HuH-7.5 (cell line): ENCODE measurements around the gene CUL4B.
A peak's percentile ranks its signal among the peaks of the same experiment; 100 is the strongest.
"Not testable (repeated sequence)": the region's sequence is repeated elsewhere in the genome, so short reads cannot be mapped to it uniquely, and the experiment has no call there.

Experiments
- DNase-seq: peaks from one replicate; pipeline ENCODE4 v3.0.0; 2011; ENCODE audit warnings: low spot score

CUL4B gene

DNA sequence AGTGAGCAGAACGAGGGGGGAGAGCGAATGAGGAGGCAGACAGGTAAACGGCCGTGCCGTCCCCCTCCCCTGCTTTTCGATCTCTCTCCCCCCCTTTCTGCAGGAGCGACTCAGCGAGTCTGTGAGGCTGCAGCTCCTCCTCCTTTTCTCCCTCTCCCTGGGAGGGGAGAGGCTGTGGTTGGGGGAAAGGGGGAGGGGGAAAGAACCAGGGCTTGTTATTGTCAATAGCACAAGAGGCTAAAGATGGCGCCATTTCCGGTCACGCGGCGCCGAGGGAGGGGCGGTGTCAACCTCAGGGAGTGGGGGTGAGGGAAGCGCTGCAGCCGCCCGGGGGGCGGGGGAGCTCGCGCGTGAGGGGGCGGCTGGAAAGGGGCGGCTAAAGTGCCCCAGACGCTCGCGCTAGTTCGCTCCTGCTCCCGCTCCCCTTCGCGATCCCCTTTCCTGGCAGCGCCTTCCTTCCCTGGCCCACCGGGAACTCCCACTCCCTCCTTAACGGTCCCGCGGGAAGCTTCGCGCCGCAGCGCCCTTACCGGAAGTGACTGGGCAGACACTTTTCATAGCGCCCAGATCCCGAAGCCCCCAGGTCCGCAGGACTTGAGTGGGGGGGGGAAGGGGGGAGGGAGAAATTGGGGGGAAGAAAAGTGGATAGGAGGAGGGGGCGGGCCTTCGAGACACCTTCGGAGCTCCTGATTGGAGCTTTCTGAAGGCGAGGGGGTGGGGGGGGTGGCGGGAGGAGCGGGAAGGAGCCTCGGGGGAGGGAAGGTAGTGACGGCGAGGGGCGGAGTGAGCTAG is at the start of gene CUL4B:
Gene CUL4B, minus strand, starts transcription at position 121 of the 792 bp plus-strand sequence. CDS start 324 bp downstream, outside the sequence.
- DNase-seq, result peak; percentile 41

DNA sequence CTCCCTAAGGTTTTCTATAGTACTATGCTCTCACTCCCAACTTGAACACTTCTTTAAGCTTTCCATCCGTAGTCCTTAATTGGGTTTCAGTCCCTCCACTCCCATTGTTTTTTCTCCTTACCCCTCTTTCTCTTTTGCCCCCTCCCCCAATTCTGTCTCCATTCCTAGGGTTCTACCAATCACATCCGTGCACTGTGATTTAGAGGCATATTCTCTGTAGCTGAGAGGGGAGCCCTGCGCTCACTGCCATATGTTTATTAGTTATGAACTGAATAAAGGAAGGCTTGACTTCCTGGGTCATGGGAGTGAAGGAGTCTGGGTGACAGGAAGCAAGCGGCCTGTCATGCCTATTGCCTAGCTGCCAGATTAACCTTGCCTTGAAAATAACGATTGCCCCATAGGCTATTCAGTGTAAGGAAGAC is 43.6 kb upstream of the CUL4B start:
- peak; percentile 6 for DNase-seq

DNA sequence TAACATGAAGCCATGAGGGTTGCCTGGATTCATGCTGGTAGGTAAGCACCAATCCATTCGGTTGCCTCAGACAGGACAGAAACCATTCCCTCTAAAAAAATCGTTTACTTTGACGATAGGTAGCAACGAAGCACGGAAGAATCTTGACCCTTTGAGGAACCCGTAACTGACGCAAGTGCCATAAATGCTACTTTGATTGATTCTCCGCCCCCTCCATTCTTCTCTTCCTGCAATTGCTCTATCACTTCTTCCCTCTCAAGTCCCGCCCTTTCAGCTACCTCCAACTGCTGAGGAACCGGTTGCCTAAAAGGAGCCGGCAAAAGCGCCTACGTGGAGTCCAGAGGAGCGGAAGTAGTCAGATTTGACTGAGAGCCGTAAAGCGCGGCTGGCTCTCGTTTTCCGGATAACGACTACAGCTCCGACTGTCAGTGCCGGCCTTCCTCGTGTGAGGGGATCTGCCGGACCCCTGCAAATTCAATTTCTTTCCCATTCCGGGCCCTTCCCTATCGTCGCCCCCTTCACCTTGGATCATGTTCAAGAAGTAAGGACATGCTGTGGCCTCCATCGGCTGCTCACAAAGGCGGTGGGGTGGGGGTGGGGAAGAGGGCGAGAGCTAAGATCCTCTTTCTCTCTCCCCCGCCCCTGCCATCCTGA is 43.1 kb upstream of the CUL4B start, which contains the start of gene MCTS1:
Gene MCTS1, plus strand, starts transcription at position 395 of the 654 bp plus-strand sequence. Its CDS starts 136 bp downstream, at position 531.
- DNase-seq, result peak; percentile 28

DNA sequence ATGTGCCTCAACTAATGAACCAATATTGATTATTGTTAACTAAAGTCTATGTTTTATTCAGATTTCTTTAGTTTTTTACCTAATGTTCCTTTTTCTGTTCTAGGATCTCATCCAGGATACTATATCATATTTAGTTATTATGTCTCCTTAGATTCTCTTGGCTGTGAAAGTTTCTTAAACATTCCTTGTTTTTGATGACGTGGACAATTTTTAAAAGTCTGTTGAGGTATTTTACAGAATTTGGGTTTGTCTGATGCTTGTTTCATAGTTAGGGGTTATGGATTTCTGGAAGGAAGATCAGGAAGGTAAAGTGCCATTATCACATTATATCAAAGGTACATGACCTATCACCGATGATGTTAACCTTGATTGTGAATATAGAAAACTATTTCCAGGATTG is 24.9 kb upstream of the CUL4B start:
- DNase-seq, result no peak

DNA sequence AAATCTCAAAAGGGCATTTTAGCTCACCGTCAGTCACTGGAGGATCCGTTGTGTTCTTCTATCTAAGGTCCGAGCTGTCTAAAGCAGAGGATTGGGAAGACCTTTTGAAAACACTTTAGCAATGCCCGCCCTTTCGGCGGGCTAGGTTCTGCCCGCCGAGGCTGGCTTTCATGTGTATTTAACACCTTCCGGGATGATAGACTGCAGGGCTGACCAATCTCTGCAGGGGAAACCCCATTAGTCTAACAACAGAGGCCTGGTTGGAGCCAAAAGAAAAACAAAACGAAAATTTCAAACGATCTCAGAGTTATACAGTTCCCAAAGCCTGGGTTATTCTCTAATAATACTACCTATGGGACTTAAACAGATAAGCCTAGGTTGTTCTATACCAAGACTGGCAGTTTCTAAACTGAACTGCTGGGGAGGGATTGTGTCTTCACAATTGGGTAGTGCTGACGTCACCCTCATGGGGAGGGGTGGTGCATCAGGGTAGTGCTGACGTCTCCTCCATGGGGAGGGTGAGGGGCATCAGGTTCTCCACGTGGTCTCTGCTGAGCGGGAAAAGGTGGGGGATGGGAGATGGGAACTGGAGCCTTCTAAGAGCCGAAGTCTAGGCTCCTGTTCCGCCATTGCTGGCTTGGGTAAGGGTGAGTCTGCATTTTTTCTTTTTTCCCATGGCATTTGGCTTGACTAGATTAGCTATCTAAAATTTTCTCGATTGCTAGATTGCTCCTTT is 14.8 kb upstream of the CUL4B start:
- no peak for DNase-seq

DNA sequence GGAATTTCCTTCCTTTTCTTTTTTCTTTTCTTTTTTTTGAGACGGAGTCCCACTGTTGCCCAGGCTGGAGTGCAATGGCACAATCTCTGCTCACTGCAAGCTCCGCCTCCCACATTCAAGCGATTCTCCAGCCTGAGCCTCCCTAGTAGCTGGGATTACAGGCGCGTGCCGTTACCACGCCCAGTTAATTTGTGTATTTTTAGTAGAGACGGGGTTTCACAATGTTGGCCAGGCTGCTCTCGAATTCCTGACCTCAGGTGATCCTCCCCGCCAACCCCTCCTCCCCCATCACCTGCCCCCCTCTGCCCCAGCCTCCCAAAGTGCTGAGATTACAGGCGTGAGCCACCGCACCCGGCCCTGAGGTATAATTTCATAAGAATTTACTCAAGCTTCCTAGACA is 13.0 kb upstream of the CUL4B start:
- not testable (repeated sequence) for DNase-seq

DNA sequence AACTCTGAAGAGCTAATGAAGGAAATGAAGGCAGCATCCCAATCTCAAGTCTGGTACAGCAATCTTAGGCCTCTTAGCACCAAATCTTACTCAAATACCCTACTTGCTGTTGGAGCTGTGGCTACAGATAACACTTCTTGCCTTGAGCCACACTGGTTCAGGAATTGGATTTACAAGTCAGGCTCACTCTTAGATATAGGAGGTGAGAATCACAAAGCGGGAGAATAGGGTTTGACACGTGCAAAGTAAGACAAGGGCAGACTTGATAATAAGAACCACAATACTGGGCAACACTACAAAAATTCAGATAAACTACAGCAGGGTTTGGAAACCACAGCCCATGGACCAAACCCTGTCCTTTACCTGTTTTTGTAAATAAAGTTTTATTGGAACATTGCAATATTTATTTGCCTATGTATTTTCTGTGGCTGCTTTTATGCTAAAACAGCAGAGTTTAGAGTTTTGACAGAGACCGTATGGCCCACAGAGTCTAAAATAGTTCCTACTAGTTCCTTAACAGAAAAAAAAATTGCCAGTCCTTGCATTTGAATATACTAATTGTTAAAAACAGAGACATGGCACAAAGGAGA is 9.3 kb upstream of the CUL4B start:
- DNase-seq, result no peak

DNA sequence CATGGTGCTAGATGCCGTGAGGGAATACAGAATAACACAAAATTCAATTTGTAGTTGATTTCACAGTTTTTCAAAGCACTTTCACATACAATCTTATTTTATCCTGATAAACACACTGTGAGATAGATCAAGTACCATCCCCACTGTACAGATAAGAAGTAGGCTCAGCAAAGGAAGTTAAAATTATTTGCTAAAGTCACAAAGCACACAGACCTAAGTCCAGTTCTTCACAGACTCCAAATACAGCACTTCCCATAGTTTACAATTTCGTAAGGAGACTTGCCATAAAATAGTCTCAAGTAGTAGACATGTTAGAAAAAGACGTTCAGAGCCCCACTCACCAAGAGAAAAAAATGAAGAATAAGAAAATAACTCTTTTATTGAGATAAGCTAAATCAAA is 7.8 kb upstream of the CUL4B start:
- DNase-seq, result no peak

DNA sequence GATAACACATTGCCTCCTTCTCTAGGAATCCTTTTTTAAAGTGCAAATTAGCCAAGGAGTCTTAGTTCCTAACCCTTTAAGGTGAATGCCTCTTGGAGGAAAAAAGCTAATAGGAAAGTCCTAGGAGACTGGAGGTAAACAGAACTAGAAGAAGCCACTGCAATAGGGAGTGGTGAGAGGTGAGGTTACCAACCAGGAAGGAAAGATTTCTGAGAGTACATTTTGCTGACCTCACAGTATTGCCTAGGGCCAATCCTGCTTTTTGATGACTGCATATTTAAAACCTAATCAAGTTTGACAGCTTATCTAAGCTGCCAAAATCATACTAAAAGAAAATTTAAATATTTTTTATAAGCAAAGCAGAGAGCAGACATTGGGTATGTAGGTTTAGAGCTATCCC is 7.3 kb upstream of the CUL4B start:
- peak; percentile 13 for DNase-seq

DNA sequence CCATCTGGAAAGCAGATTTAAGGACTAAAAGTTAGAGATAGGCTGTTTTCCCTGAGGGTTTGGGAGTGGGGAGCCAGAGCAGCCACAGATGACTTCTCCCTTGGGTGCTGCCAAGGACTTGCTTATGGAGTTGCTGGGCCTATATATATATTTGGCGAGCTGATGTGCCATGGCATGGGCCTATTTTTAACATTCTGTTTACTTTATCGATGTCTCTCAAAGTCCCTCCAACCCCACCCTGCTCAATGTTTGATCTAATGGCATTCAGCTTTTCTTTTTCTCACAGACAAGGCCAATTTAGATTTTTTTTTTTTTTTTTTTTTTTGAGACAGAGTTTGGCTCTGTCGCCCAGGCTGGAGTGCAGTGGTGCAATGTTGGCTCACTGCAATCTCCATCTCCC is 6.1 kb upstream of the CUL4B start:
- DNase-seq, result no peak

DNA sequence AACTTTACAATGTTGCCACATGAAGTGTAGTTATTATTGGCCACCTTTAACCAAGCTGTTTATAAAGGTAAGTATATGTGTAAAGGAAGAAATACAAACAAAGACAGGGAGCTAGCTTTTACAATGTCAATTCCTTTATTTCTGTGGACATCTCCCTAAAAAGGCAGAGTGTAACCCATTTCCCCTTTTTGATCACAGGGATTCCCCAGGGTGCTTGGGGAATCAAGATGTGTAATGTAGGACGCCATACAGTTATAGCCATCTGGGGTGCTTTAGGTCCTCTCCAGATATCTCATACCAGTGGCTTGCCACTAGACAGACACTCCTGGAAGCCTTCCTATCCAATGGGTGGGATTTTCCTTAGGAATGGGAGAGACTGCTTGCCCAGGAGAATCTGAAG is 4.2 kb upstream of the CUL4B start:
- DNase-seq, result no peak

DNA sequence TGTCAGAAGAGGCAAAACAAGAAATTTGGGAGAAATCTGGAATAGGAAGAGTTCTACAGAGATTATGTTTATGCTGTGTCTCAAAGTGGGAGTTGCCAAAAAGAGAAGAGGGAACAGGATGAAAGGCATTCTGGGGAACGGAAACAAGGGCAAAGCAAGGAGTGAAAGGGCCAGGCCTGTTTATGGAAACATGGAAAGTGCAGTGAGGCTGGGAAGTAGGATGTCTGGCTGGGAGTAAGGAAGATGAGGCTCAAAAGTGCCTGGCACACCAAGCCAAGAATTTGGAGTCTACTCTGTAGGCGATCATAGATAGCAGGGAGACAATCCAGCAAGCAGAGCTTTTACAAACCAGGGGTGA is 1.8 kb upstream of the CUL4B start:
- no peak for DNase-seq

DNA sequence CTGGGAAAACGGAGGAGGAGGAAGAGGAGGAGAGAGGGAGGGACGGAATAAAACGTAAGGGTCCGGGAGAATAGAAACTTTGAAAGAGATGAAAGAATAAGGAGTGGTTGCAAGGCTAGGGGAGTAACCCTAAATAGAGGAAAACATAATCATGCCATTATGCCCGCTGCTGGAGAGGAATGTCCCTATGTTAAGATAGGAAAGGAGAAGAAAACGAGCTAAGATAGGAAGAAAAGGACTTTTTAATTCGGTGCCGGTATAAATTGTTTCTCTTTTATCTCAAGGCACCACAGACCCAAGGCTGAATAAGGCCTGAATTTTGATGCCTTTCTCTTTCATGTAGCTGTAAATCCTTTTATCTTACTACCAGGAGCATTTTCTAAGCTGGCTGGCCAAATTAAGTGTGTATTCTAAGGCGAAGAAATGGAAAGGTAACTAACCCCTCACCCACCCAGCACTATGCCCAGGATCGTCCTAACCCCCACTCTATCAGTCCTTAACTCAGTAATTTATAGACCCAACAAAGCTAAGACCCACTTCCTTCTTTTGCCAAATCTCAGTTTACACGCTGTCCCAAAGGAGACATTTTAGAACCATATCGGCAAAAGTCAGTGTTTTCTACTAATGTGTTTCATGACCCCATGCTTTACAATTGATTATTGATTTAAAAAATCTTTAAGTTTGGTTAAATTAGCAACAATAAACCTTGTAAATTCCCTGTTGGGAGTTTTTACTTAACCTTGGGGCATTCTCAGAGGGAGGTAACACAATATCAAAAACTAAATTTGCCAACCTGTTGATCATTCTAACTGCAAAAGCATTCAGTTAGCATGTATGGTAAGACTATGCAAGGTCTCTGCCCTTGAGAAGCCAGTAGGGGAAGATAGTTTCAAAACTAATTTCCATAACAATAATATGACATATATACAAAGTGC is 1.1 kb upstream of the CUL4B start:
- no peak for DNase-seq

DNA sequence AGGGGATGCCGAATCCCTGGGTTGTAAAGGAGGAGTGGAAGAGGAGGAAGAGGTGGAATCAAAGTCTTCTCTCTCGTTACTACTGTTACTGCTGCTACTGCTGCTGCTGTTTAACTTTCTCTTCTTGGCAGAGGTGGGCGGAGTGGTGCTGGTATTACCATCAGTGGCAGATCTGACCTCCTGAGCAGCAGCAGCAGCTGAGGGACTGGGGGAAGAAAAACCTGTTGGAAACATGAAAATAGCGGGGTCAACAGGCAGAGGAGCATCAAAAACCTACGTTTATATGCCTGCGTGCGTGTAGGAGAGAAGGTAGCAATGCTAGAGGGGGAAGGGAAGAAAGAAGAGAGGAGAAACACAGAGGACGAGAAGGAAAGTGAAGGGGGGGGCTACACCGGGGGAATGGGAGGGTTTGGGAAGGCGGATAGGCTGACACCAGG is 339 bp downstream of the CUL4B start:
- DNase-seq, result no peak

DNA sequence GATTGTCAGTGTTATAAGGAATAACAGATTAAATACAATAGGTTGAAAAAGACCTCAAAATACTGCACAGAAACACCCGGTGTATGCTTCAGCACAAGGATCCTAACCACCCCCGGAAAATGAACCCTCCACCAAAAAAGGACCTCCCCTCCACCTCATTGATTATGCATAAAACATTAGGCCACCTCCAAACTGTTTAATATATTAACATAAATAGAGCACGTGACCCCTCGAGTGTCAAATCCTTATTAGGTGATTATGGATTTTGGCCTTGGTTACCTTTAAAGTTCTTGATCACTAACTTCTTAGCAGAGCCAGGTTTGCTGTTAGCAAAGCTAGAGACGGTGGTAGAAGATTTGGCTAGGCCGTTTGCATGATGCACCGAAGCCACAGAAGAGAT is 958 bp downstream of the CUL4B start:
- DNase-seq, result no peak

DNA sequence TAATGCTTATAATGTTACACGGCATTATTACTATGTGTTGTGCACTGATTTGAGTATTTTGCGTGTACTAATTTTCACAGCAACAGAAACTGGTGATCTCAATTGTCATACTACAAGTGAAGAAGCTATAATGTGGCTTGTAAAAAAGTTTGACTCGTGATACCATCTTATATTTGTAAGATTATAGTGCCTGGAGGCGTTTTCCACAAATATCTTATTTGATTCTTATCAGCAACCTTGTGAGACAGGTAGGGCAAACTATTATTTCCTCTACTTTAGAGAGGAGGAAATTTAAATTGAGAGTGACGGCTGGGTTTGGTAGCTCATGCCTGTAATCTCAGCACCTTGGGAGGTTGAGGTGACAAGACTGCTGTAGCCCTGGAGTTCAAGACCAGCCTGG is 4.5 kb downstream of the CUL4B start:
- DNase-seq, result no peak

DNA sequence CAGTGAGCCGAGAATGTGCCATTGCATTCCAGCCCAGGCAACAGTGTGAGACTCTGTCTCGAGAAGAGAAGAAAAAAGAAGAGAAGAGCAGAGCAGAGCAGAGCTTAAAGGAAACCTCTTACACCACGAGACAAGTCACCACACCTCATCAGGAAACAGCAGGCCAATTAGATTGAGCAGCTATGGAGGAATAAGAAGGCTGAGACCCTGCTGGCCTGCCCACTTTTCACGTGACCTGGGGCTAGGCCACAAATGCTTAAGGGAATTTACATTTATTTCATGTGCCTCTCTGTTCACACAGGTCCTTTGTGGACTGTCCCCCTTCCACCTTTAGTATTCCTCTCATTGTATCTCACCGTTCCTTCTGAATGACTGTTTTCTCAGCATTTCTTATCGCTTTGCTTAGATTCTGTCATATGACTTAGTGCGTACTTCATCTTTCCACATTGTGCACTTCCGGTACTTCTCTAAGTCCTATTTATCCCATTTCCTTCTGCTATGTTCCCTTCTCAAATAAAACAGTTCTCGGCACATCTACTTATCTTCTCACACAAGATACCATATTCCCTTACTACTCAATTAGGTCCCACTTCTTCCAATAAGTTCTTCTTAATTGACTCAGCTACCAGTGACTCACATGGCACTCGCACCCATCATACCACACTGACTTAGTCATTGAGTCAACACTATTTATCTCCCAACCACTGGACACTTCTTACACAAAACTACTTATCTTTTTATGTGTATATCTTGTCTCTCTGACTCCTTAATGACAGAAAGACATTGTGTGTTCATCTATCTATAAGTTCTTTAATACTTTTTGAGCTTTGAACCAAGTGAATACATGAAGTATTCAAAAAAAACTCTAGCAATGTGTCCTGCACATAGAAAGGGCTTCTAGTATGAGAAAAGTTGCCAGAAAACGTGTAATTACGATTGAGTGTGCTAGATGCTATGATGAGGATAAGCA is 11.0 kb downstream of the CUL4B start:
- no peak for DNase-seq

DNA sequence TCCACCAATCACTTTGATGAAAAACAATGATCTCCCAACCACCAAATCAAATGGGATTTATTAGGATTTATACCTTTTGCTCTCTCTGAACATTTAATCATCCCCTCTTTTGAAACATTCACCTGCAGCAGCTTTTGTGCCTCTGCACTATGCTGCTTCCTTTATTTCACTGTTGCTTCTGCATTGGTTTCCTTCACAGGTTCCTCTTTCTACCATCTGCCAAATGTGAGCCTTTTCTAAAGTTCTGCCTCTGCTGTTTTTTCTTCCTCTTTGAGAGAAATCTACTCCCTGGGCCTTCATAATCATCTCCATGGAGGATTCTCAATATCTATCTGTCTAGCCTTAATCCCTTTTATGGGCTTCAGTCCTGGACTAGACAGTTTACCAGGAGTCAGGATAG is 24.7 kb downstream of the CUL4B start:
- no peak for DNase-seq

DNA sequence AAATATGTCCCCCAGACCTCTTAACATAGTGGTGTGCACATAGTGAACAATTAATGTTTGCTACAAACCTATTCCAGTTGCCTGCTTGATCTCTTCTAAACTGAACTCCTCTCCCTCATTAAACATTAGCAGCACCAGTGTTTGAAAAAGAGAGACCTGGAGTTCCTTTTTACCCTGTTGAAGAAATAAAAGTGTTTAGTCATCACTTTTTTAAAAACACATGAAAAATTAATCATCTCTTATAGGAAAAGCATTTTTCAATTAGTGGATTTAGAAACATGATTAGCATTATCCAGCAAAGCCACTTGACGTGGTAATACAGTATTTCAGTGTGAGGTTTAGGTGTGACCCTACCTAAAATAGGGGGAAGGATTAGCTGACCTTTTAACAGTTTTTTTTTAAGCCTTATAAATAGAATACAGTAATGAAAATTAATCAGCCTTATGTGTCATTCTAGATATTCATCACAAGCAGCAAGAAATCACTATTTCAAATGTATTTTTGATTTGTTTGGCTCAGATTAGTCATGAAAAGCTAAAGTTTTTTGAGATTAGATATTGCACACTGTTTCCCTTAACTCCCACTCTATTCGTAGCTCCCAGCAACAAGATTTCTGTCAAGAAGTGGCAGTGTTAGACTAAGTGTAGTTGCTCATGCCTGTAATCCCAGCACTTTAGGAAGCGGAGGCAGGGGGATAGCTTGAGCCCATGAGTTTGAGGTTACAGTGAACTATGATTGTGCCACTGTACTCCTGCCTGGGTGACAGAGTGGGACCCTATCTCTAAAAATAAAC is 26.2 kb downstream of the CUL4B start:
- no peak for DNase-seq
